ENCODE measurements around the gene PUSL1.

The PUSL1 gene

GRCh38 chr1:1332774-1333480, 24.5 kb downstream of the PUSL1 start:
- CTCF ChIA-PET = interaction anchor here (1.0 kb wide), 1 partner anchor 38 kb away, joined by 4 read pairs; no protein-coding TSS in a partner anchor
- Histone ChIP-seq H3K36me3 (ENCODE audit: control insufficient read depth in 2 of 2, insufficient read depth in 1 of 2, low read length in 2 of 2) (peaks cover 0 to 44% of the 10 kb centered on the region in 2 experiments; a peak in 1 of 3 replicates), H3K4me3 (ENCODE audit: low read depth, low read length) (no peak overlapping the region), H3K4me1 (ENCODE audit: control insufficient read depth, insufficient read depth, low read length) (no peaks in the 10 kb centered on the region), H3K9me3 (ENCODE audit: control insufficient read depth, insufficient read depth, low read depth, low read length) (no peaks in the 10 kb centered on the region), H3K27ac (ENCODE audit: extremely low read depth, low read depth, low read length) (no peak overlapping the region)
- POLR2A ChIA-PET = interaction anchor here (1.5 kb wide), 1 partner anchor 15 kb away, joined by 4 read pairs; no protein-coding TSS in a partner anchor
- TF ChIP-seq ZNF501 (tag by site-specific recombination; IDR thresholded peaks at IDR 0.05) (no peak), HIC1 (tag by site-specific recombination; IDR thresholded peaks at IDR 0.05) (peak; percentile 32; the same call in 1 of the 2 replicates), KLF10 (tag by site-specific recombination; IDR thresholded peaks at IDR 0.05) (no peak), YY2 (tag by site-specific recombination; IDR thresholded peaks at IDR 0.05) (no peak), IKZF3 (tag by site-specific recombination; IDR thresholded peaks at IDR 0.05) (no peak), ZNF114 (tag by site-specific recombination; IDR thresholded peaks at IDR 0.05) (no peak), SP7 (tag by site-specific recombination; IDR thresholded peaks at IDR 0.05) (no peak), ZSCAN30 (tag by site-specific recombination; IDR thresholded peaks at IDR 0.05) (no peak), GLIS2 (tag by site-specific recombination; IDR thresholded peaks at IDR 0.05) (no peak), ZNF155 (tag by site-specific recombination; IDR thresholded peaks at IDR 0.05) (no peak), ZNF274 (IDR thresholded peaks at IDR 0.05; ENCODE audit: low read length) (no peak), ZNF274 (tag by site-specific recombination; IDR thresholded peaks at IDR 0.05; ENCODE audit: borderline replicate concordance) (no peak), ZNF24 (tag by site-specific recombination; IDR thresholded peaks at IDR 0.05) (no peak), SP3 (tag by site-specific recombination; IDR thresholded peaks at IDR 0.05) (no peak), EGR2 (tag by site-specific recombination; IDR thresholded peaks at IDR 0.05; ENCODE audit: low read depth) (peak; percentile 65; the same call in 1 of the 2 replicates), ZBTB6 (tag by site-specific recombination; IDR thresholded peaks at IDR 0.05) (no peak), ZSCAN16 (tag by site-specific recombination; IDR thresholded peaks at IDR 0.05) (no peak), KLF8 (tag by site-specific recombination; IDR thresholded peaks at IDR 0.05) (peak; percentile 30; the same call in 1 of the 2 replicates), ZNF239 (tag by site-specific recombination; IDR thresholded peaks at IDR 0.05) (no peak), ZNF23 (tag by site-specific recombination; IDR thresholded peaks at IDR 0.05; ENCODE audit: borderline replicate concordance) (no peak), ZNF571 (tag by site-specific recombination; IDR thresholded peaks at IDR 0.05) (no peak), ZFHX2 (tag by site-specific recombination; conservative IDR thresholded peaks at IDR 0.05) (peak; percentile 65), ELK4 (IDR thresholded peaks at IDR 0.05; ENCODE audit: borderline replicate concordance, low read depth, low read length) (no peak), ZNF266 (tag by site-specific recombination; IDR thresholded peaks at IDR 0.05; ENCODE audit: low read depth) (no peak), ZNF202 (tag by site-specific recombination; IDR thresholded peaks at IDR 0.05; ENCODE audit: borderline replicate concordance) (no peak), HOXC10 (CRISPR knock-in tag; IDR thresholded peaks at IDR 0.05) (no peak), WT1 (tag by site-specific recombination; IDR thresholded peaks at IDR 0.05) (no peak), ZNF19 (tag by site-specific recombination; IDR thresholded peaks at IDR 0.05; ENCODE audit: low read depth) (no peak), ZBTB49 (tag by site-specific recombination; IDR thresholded peaks at IDR 0.05; ENCODE audit: low read depth) (no peak), ZNF394 (tag by site-specific recombination; IDR thresholded peaks at IDR 0.05; ENCODE audit: borderline replicate concordance) (no peak), ZNF510 (tag by site-specific recombination; IDR thresholded peaks at IDR 0.05; ENCODE audit: insufficient replicate concordance) (no peak), ZNF121 (tag by site-specific recombination; IDR thresholded peaks at IDR 0.05) (no peak)

Data from HEK293 (cell line).